Right renal cortex interstitium (tissue), 3 donors: ENCODE results near the gene RAB4B. TPM values are rescaled to one million over a fixed set of nuclear protein-coding genes. Genes with fewer than 3 reads are reported as not detected.
"Not testable (repeated sequence)": the region's sequence is repeated elsewhere in the genome, so short reads cannot be mapped to it uniquely, and the experiment has no call there.

Experiments used
- DNase-seq, 3 donors: peaks; one replicate each; pipeline ENCODE4 v3.0.0-alpha.2; 2013; ENCODE audit warnings: low read depth in 3 of 3, low spot score in 2 of 3
- polyA plus RNA-seq, 3 donors: library from polyadenylated mRNA; unstranded; fragments of 120-200 nt; gene quantifications; one replicate each; pipeline ENCODE4 v1.2.1, GENCODE V29; 2013; ENCODE audit not compliant: insufficient read length in 3 of 3

The RAB4B gene
- polyA plus RNA-seq, 3 donors = 7.5 to 9.0 (median 8.8) TPM

DNA sequence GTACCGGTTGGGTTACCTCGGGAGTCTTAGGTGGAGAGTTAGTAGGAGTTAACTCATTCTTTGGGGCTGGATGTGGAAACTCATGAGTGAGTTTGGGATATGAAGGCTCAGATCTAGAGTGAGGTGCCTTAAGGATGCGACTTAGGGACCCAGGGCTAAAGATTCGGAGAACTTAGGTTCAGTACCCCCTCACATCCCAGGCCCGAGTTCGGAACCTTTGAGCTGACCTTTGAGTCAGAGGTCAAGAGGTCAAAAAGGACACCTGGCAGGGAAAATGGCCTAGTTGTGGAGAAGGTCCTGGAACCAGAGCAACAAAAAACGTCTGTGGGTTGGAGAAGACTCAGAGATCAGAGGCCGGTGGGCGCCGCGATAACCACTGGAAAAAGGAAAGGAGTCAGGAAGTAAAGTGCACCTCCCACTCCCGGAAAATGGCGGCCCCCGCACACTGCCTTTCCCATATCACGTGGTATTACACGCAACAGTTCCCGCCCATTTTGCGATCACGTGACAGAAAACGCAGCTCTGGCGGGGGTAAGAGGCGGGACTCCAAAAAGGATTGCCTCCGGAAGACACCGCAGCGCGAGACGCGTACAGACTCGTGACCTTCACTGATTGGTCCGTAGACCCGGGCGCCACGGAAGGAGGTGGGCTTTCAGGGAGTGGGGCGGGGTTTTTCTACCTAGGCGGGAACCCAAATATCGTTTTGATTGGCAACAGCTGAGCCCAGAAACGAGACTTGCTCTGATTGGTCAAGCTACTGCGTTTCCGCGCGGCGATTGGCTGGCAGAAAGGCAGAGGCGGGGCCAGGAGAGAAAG lies 27.8 kb upstream of the RAB4B start, which contains the start of gene ACTMAP:
ACTMAP (minus strand) TSS at position 420 of the 816 bp plus-strand sequence. CDS start 674 bp downstream, outside the sequence.
- DNase-seq = peak; percentile 99 to 100 (median 100)

DNA sequence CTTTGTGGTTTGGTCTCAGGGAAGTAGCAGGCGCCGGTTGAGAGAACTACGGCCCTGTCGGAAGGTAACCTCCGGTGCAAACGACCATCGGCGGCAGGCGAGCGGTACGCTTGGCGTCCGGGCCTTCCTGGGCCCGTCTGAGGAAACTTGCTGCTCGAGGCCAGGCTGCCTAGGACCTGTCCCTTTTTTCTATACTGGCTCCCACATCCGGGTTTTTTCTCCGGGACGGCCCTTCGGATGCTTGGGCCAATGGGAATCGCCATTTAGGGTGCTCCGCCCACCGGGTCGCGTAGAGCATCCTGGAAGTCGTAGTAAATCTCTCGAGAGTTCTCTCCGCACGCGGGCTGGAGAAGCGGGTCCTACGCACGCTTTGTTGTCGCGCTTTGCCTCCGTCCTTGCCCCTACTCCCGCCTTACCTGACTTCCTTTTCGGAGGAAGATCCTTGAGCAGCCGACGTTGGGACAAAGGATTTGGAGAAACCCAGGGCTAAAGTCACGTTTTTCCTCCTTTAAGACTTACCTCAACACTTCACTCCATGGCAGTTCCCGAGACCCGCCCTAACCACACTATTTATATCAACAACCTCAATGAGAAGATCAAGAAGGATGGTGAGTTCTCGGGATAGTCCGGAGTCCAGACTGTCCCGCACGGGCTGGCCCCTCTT lies 27.0 kb upstream of the RAB4B start, which contains the start of gene SNRPA:
SNRPA (plus strand) TSS at position 330 of the 664 bp plus-strand sequence; CDS start at position 536, 206 bp downstream.
- DNase-seq = peak in 2 of 3 donors; percentile 98

DNA sequence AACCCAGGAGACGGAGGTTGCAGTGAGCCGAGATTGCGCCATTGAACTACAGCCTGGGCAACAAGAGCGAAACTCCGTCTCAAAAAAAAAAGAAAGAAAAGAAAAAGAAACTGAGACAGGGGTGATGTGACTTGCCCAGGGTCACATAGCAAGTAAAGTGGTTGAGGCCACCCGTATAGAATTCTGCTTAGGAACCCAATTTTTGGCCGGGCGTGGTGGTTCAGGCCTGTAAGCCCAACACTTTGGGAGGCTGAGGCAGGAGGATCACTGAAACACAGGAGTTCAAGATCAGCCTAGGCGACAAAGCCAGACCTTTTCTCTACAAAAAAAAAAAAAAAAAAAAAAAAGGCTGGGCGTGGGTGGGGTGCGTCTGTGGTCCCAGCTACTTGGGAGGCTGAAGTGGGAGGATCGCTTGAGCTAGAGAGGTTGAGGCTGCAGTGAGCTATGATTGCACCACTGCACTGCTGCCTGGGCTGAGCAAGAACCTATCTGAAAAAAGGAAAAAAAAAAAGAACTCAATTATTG lies 25.7 kb upstream of the RAB4B start:
- no peak for DNase-seq

DNA sequence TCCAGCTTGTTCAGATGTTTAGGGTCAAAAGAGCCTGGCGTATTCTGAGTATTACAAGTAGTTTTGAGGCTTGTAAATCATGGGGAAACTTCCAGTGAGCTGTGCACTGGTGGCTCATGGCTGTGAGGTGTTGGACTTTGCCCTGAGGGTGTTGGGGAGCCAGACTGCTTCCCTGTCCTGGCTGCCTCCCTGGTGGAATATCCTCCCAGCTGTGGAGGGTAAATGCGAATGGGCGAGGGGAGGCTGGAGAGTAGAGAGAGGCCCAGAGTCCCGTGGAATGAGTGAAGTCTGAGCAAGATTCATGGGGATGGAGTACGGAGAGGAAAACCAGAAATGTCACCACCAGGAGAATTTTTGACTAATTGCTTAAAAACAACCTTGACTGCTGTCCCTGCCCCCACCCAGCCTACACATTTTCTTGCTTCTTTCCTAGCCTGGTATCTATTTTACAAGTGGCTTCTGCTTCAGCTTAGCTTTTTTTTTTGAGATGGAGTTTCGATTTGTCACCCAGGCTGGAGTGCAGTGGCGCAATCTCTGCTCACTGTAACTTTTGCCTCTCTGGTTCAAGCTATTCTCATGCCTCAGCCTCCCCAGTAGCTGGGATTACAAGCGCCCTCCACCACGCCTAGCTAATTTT lies 23.3 kb upstream of the RAB4B start:
- no peak for DNase-seq

DNA sequence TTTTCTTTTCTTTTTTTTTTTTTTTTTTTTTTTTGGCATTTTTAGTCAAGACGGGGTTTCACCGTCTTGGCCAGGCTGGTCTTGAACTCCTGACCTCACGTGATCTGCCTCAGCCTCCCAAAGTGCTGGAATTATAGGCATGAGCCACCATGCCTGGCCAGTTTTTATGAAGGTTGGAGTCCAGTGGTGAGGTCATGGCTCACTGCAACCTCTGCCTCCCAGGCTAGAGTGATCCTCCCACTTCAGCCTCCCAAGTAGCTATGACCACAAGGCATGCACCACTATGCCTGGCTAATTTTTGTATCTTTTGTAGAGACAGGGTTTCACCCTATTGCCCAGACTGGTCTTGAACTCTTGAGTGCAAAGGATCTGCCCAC lies 22.8 kb upstream of the RAB4B start:
- no peak for DNase-seq

DNA sequence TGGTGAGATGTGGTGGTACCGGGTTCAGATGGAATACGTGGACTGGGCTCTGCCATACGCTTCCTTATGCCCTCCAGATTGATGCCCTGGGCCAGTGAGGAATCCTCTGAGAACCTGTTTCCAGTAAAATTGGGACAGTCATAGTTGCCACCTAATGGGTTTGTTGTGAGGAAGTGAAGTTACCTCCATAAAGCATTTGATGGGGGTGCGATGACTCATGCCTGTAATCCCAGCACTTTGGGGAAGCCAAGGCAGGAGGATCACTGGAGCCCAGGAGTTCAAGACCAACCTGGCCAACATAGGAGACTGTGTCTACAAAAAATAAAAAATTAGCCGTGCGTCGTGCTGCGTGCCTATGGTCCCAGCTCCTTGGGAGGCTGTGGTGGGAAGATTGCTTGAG lies 22.3 kb upstream of the RAB4B start:
- no peak for DNase-seq

DNA sequence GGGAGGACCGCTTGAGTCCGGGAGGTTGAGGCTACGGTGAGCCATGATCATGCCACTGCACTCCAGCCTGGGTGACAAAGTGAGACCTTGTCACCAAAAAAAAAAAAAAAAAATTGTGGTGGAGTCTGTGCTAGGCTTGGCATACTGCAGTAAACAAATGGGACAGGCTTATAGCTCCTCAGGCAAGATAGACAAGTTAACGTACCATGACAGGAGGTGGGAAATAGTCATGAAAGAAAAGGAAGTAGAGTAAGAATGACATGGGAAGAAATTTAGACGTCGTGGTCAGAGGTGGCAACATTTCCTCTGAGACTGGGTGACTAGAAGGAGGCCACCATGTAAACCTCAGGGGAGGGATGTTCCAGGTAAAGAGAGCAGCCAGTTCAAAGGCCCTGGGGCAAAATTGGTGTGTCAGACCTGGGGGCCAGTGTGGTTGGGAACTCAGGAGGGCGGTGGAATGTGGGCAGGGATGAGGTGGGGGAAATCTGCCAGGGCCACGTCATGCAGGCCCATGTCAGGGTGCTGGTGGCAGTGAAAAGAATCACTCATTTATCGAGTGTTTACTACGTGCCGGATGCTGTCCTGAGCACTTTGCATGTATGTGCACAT lies 21.4 kb upstream of the RAB4B start:
- DNase-seq = no peak

DNA sequence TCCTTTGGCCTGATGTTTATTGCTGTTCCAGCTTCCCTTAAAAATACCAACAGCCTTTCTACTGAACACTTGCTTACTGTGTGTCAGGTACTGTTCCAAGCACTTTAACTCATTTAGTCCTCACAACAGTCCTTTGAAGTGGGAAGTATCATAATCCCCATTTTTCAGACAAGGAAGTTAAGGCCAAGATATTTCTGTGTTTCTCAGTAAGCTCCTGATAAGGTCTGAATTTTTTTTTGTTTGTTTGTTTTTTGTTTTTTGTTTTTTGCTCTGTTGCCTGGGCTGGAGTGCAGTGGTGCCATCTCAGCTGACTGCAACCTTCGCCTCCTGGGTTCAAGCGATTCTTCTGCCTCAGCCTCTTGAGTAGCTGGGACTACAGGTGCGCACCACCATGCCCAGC lies 19.6 kb upstream of the RAB4B start:
- DNase-seq = no peak

DNA sequence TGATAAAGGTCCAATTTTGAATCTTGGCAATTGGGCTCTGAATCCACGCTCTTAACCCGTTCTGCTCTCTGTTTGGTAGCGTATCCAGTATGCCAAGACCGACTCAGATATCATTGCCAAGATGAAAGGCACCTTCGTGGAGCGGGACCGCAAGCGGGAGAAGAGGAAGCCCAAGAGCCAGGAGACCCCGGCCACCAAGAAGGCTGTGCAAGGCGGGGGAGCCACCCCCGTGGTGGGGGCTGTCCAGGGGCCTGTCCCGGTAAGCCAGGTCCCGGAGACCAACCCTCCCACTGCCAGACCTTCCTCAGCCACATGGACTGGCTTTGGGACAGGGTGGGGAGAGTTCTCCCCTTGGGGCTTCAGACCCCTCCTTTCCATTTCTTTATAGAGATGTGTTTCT lies 18.7 kb upstream of the RAB4B start:
- no peak for DNase-seq

DNA sequence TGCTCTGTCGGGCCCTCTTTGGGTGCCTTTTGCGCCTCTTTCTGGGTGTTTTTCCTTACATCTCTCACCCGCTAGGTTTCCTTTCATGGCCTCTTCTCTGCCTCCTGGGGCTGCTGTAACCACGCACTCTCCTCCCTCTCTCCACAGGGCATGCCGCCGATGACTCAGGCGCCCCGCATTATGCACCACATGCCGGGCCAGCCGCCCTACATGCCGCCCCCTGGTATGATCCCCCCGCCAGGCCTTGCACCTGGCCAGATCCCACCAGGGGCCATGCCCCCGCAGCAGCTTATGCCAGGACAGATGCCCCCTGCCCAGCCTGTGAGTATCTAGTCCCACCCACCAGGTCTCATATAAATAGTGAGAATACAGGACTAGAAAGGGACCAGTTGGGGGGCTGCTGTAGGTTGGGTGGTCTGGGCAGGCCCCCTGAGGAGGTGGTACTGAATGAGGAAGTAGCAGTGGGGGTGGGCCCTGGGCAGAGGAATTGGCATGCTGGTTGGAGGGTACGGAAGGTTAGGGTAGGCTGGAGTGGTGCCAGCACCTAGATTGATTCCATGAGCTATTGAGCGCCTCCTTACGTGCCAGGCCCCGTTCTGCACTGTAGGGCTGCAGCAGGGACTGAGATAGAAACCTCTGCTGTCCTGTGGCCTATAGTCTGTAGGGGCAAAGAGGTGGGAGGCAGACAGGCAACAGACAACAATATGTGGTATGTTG lies 15.1 kb upstream of the RAB4B start:
- DNase-seq = no peak

DNA sequence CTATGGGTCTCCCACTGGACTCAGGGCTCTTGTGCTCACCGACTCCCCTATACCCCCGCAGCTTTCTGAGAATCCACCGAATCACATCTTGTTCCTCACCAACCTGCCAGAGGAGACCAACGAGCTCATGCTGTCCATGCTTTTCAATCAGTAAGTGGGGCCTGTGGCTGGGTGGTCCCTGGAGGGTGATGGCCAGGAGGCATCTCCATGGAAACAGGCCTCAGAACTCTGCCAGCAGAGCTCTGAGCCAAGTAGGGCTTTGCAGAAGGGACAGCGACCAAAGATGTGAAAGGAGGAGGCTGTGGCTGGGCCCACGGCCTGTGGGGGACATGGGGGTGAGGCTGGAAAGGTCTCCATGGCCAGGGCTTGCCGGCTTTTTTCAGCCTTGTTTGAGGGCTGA lies 14.5 kb upstream of the RAB4B start:
- DNase-seq = no peak

DNA sequence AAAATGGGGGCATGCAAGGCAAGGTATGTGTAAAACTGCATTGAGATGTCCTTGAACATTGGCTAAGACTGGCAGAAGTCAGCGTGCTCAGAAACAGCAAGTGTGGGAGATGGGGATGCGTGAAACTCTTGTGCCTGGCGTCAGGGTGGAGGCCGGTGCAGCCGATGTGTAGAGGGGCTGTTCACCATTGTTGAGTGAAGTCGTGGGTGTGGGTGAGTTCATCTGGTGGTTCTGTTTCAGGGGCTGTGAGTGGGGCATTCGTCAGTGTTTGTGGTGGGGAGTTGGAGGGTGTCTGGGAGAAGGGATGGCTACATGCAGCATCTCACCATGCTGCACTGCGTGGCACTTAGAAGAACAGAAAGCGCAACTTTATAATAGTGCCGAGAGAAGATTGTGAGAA lies 14.1 kb upstream of the RAB4B start:
- DNase-seq = no peak

DNA sequence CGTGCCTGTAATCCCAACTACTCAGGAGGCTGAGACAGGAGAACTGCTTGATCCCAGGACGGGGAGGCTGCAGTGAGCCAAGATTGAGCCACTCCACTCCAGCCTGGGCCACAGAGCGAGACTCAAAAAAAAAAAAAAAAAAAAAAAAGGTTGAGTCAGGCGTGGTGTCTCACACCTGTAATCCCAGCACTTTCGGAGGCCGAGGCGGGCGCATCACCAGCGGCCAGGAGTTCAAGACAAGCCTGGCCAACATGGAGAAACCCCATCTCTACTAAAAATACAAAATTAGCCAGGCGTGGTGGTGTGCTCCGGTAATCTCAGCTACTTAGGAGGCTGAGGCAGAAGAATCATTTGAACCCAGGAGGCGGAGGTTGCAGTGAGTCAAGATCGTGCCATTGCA lies 11.7 kb upstream of the RAB4B start:
- DNase-seq = not testable (repeated sequence)

DNA sequence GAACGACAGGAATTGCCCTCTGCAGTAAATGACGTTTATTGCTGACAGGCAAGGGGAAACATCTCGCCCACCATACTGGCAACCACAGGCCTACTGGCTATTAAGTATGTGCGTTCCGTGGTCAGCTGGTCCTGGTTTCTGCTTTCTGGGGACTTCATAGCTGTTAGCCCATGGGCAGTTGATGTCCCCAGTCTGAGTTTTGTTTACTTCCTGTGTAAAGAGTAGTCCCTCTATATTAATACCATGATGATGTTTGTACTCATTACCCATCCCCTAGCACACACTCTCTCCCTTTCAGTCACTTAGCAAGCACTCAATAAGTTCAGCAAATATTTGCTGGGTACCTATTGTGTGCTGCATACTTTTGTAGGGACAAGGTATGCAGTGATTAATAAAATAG lies 9.2 kb upstream of the RAB4B start:
- no peak for DNase-seq

DNA sequence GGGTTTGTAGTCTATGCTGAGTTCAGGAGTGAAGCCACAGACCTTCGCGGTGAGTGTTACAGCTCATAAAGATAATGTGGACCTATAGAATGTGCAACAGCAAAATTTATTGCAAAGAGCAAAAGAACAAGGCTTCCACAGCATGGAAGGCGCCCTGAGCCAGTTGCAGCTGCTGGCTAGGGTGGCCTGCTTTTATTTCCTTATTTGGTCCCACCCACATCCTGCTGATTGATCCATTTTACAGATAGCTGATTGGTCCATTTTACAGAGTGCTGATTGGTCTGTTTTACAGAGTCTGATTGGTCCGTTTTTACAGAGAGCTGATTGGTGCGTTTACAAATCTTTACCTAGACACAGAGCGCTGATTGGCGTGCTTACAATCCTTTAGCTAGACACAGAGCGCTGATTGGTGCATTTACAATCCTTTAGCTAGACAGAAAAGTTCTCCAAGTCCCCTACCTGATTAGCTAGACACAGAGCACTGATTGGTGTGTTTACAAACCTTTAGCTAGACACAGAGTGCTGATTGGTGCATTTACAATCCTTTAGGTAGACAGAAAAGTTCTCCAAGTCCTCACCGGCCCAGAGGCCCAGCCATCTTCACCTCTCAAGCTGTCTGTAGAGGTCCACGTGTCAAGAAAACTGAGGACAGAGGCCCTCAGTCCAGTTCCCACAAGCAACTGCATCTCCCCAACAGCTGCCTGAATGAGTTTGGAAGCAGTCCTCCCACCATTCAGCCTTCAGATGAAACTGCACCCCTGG lies 6.8 kb upstream of the RAB4B start:
- DNase-seq = not testable (repeated sequence)

DNA sequence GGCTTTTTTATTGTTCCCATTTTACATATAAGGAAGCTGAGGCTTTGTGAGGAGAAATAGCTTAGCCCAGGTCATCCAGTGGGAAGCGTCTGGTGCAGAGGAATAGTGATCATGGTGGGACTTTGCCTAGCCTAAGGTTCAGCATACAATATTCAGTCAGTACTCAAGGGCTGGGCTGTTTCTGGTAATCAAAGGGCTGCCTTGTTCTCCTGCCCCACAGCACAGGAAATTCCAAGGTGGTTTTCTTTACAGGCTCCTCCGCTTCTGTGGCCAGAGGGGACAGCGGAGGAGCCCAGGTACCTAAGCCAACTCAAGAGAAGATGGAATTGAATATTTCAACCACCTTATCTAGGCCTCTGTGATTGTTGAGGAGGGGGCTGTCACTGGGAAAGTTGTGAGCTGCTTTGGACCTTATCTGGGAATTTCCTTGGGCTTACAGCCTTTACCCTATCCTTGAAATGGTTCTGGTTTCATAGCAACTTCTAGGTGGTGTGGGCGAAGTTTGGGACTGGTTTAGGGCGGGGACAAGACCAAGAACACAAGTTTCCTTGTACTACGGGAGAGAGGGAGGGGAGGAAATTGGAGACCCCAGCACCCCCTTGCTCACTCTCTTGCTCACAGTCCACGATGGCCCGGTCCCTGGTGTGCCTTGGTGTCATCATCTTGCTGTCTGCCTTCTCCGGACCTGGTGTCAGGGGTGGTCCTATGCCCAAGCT lies 3.0 kb upstream of the RAB4B start, which contains the start of gene MIA:
MIA (plus strand) TSS at position 606 of the 716 bp plus-strand sequence; CDS start at position 628, 22 bp downstream.
- no peak for DNase-seq

DNA sequence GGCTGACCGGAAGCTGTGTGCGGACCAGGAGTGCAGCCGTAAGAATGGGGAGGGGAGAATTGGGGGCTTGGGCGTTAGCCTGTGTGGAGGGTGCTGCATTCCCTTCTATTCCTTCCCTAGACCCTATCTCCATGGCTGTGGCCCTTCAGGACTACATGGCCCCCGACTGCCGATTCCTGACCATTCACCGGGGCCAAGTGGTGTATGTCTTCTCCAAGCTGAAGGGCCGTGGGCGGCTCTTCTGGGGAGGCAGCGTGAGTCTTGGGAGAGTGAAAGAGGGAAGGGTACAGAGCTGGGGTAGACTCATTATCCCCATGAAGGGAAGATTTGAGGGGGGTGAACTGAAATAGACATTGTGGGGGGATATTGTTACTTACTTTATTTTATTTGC lies 2.4 kb upstream of the RAB4B start:
- no peak for DNase-seq

DNA sequence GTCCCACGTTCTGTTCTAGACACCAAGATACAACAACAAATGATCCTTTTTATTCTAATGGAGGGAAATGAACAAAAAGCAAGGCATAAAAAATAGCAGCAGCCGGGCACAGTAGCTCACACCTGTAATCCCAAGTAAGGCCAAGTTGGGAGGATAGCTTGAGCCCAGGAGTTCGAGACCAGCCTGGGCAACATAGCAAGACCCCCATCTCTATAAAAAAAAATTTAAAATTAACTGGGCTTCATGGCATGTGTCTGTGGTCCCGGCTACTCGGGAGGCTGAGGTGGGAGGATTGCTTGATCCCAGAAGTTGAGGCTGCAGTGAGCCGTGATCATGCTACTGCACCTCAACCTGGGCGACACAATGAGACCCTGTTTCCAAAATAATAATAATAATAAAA lies 1.7 kb upstream of the RAB4B start:
- no peak for DNase-seq
